Ovary (tissue), 9 donors: ENCODE data around the gene TAF15. TPM values are rescaled to one million over a fixed set of nuclear protein-coding genes. Genes with fewer than 3 reads are reported as not detected.

Source experiments
- DNase-seq, 5 donors: peaks; one replicate each; pipeline ENCODE4 v3.0.0-alpha.2; 2019 to 2020
- H3K27ac ChIP-seq, 2 donors: fragments of 200-600 bp; one replicate each; pipeline versions ENCODE4 v1.5.1 to v1.8.0; 2019 to 2022
- H3K27me3 ChIP-seq: fragments of 200-600 bp; one replicate; pipeline ENCODE4 v1.8.0; 2022
- H3K36me3 ChIP-seq: fragments of 200-600 bp; sonication (generic); one replicate; pipeline ENCODE4 v1.5.1; 2019
- H3K4me1 ChIP-seq: one replicate; pipeline ENCODE4 v1.8.1; 2013; ENCODE audit warnings: mild to moderate bottlenecking, moderate library complexity; ENCODE audit not compliant: insufficient read depth
- H3K4me3 ChIP-seq: fragments of 200-600 bp; sonication (generic); one replicate; pipeline ENCODE4 v1.5.1; 2017
- H3K9me3 ChIP-seq, 2 donors: fragments of 200-600 bp in 1 of 2; sonication (generic) in 1 of 2; one replicate each; pipeline versions ENCODE4 v1.5.1 to v1.8.1; 2013 to 2019; ENCODE audit warnings: mild to moderate bottlenecking in 1 of 2, moderate library complexity in 1 of 2
- EP300 ChIP-seq: sonication (generic); formaldehyde crosslinking; IDR thresholded peaks from one replicate; pipeline ENCODE4 v1.6.1; 2017; ENCODE audit warnings: antibody characterized with exemption
- POLR2A ChIP-seq: fragments of 450-650 bp; IDR thresholded peaks from one replicate; pipeline ENCODE4 v1.6.1; 2017; ENCODE audit warnings: antibody characterized with exemption, mild to moderate bottlenecking, moderate library complexity
- WGBS, 3 donors: extraction: QIAGEN DNeasy Blood & Tissue Kit in 1 of 3; methylation state at CpG; one replicate each; pipeline versions ENCODE4 v1.1.5 to v1.1.7; 2013 to 2017; 5-methylcytosine and 5-hydroxymethylcytosine counted together
- intact Hi-C, 4 donors: fragments of 100-400 bp; cut with DNase I; formaldehyde crosslinking; loops; one replicate each; pipeline versions ENCODE4 v1.11.0 to v1.15.1; 2022 to 2023
- polyA plus RNA-seq, 2 donors: library from polyadenylated mRNA; stranded (reverse); fragments of 200-250 nt in 1 of 2; fragments of 350-450 nt in 1 of 2; fragmentation: Illumina TruSeq in 1 of 2; extraction: RNeasy Lipid Tissue Mini Kit (QIAGEN cat#74804) in 1 of 2; gene quantifications; one replicate each; pipeline ENCODE4 v1.2.3, GENCODE V29; 2013 to 2014
- total RNA-seq, 7 donors: library from RNA; depleted of rRNA in 2 of 7; stranded (reverse); fragments of >200 nt in 2 of 7; fragmentation: NEBNext Ultra II Directional in 3 of 7; extraction: Animal tissue kit (Norgen Biotek cat#: 25700) in 3 of 7; gene quantifications; one replicate each; pipeline versions ENCODE4 v1.1.0 to v1.2.4, GENCODE V29; 2016 to 2023
- TF ChIP-seq, protein P1 (sequence below), 3 donors: fragments of 450-650 bp in 2 of 3; fragments of 200-600 bp in 1 of 3; IDR thresholded peaks; one replicate each; pipeline versions ENCODE4 v1.5.1 to v1.8.0; 2016 to 2022; ENCODE audit warnings: antibody characterized with exemption in 3 of 3, mild to moderate bottlenecking in 1 of 3
- donor health status: DM: no; HTN: no; CAD: no; lungs with moderate emphysema.
- donor health status: DM: no; HTN: no; CAD: no.
- donor health status: Bipolar disorder and iron deficiency.
- donor health status: DM: yes; HTN: yes; CAD: no.
- donor health status: DM: no; HTN: no; CAD: no.
- donor health status: DM: yes; HTN: yes; CAD: no.

The TAF15 gene
- total and polyA plus RNA-seq, 9 donors: 30.2 to 223 (median 126) TPM

GRCh38 chr17:35816723-35817122 is 7.4 kb downstream of the TAF15 start:
- no peaks in the 10 kb centered on the region for H3K9me3 ChIP-seq
- H3K4me3 ChIP-seq: no peak overlapping the region
- intact Hi-C loops: no loop called here
- no peak overlapping the region for H3K27ac ChIP-seq
- no peaks in the 10 kb centered on the region for H3K36me3 ChIP-seq
- H3K27me3 ChIP-seq: peaks cover 2% of the 10 kb centered on the region
- H3K4me1 ChIP-seq: peaks cover 6% of the 10 kb centered on the region
- TF ChIP-seq EP300 (no peak), POLR2A (no peak)
- TF ChIP-seq, protein P1, sequence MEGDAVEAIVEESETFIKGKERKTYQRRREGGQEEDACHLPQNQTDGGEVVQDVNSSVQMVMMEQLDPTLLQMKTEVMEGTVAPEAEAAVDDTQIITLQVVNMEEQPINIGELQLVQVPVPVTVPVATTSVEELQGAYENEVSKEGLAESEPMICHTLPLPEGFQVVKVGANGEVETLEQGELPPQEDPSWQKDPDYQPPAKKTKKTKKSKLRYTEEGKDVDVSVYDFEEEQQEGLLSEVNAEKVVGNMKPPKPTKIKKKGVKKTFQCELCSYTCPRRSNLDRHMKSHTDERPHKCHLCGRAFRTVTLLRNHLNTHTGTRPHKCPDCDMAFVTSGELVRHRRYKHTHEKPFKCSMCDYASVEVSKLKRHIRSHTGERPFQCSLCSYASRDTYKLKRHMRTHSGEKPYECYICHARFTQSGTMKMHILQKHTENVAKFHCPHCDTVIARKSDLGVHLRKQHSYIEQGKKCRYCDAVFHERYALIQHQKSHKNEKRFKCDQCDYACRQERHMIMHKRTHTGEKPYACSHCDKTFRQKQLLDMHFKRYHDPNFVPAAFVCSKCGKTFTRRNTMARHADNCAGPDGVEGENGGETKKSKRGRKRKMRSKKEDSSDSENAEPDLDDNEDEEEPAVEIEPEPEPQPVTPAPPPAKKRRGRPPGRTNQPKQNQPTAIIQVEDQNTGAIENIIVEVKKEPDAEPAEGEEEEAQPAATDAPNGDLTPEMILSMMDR (IDR thresholded peaks at IDR 0.05): no peak
- DNase-seq: no peak
- 73 to 92% (median 85%) methylated on average over 5 of the region's 5 CpGs for WGBS, 3 donors

- no peak overlapping the region for H3K4me3 ChIP-seq
- intact Hi-C loops: no loop called here
- peaks cover 3% of the 10 kb centered on the region for H3K4me1 ChIP-seq
- DNase-seq: no peak
- WGBS, 3 donors: 37 to 56% (median 40%) methylated on average over 1 of the region's 1 CpG
- TF ChIP-seq, protein P1 (IDR thresholded peaks at IDR 0.05): no peak
- TF ChIP-seq EP300 (no peak), POLR2A (no peak)
- H3K9me3 ChIP-seq: no peaks in the 10 kb centered on the region
- H3K27me3 ChIP-seq: peaks cover 2% of the 10 kb centered on the region
- no peak overlapping the region for H3K27ac ChIP-seq
- no peaks in the 10 kb centered on the region for H3K36me3 ChIP-seq
Observed at GRCh38 chr17:35817196-35817595, 7.9 kb downstream of the TAF15 start.

DNA sequence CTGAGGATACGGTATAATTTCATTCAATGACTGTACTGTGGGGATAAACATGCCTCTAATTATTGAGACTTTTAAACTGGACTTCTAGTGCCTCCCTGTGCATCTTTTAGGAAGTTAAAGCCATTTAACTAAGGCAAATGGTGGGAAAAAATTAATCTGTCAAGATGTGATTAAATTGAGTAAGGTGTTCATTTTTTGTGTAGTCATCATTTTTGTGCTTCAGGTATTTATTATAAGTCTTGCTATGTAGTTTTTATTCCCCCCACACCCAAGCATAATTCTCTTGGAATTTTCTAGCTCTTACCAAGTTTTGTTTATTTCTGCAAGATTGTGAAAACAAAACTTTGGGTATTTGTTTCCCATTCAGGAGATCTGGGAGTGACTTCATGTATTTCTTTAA is 10.2 kb downstream of the TAF15 start:
- H3K9me3 ChIP-seq: no peaks in the 10 kb centered on the region
- H3K36me3 ChIP-seq: no peaks in the 10 kb centered on the region
- no peak for DNase-seq
- TF ChIP-seq EP300: no peak
- no peak for TF ChIP-seq POLR2A
- TF ChIP-seq, protein P1 (IDR thresholded peaks at IDR 0.05): no peak
- no peak overlapping the region for H3K27ac ChIP-seq
- intact Hi-C loops: no loop called here
- 66 to 73% (median 66%) methylated on average over 1 of the region's 1 CpG for whole genome bisulfite sequencing, 3 donors
- H3K4me3 ChIP-seq: no peak overlapping the region
- H3K27me3 ChIP-seq: peaks cover 2% of the 10 kb centered on the region
- peaks cover 2% of the 10 kb centered on the region for H3K4me1 ChIP-seq

GRCh38 chr17:35821308-35821707 is 12.0 kb downstream of the TAF15 start:
- Histone ChIP-seq H3K4me1 (no peaks in the 10 kb centered on the region), H3K9me3 (no peaks in the 10 kb centered on the region), H3K4me3 (no peak overlapping the region), H3K36me3 (no peaks in the 10 kb centered on the region), H3K27me3 (peaks cover 2% of the 10 kb centered on the region), H3K27ac (no peak overlapping the region)
- no peak for DNase-seq
- no peak for TF ChIP-seq EP300
- TF ChIP-seq, protein P1 (IDR thresholded peaks at IDR 0.05): no peak
- intact Hi-C loops: no loop called here
- 37 to 43% (median 41%) methylated on average over 2 of the region's 2 CpGs for WGBS, 3 donors

- Histone ChIP-seq H3K9me3 (no peaks in the 10 kb centered on the region), H3K36me3 (no peaks in the 10 kb centered on the region), H3K27ac (no peak overlapping the region), H3K4me1 (no peaks in the 10 kb centered on the region), H3K4me3 (no peak overlapping the region), H3K27me3 (no peaks in the 10 kb centered on the region)
- intact Hi-C loops: no loop called here
- WGBS, 3 donors: 94 to 100% (median 96%) methylated on average over 1 of the region's 1 CpG
- TF ChIP-seq, protein P1 (IDR thresholded peaks at IDR 0.05): no peak
- no peak for TF ChIP-seq POLR2A
- no peak for TF ChIP-seq EP300
- no peak for DNase-seq
Observed at GRCh38 chr17:35825206-35825605, 15.9 kb downstream of the TAF15 start.
